NCI-H146 treated with DMSO at 0.1 percent for 48 hours (cell line): Measurements from ENCODE around the gene GADD45G.

ENCODE experiments used
- DNase-seq: peaks from one replicate; lab custom pipeline; 2025; ENCODE audit not compliant: unreplicated experiment; lab: John Stamatoyannopoulos, UW

The GADD45G gene

GRCh38 chr9:89604729-89605464, at the start of gene GADD45G:
Gene GADD45G (plus strand): TSS chr9:89605012. CDS start chr9:89605122, 110 bp downstream.
- DNase-seq, result peak; percentile 84

GRCh38 chr9:89555036-89555415, 49.8 kb upstream of the GADD45G start:
- DNase-seq, result no peak

GRCh38 chr9:89555451-89556375, 49.1 kb upstream of the GADD45G start:
- no peak for DNase-seq

DNA sequence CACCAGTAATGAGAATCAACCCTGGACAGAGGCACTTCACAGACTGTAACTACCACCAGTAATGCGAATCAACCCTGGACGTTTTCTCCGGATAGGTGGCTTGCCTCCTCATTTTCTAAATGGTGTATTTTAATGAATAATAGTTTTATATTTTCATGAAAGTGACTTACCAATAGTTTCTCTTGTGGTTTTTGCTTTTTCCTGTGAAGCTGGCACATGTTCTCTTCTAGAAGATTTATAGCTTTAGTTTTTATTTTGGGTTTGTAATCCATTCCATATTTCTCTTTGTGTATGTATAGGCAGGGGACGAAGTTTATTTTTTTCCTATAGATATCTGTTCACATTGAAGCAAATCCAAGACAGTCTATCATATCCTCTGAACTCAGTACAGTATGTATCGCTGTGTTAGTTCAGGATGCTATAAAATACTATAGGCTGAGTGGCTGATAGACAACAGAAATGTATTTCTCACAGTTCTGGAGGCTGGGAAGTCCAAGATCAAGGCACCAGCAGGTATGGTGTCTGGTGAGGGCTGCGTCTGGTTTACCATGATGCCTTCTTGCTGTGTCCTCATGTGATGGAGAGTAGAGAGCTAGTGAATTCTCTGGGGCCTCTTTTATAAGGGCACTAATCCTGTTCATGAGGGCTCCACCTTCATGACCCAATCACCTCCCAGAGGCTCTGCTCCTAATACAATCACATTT, 46.5 kb upstream of the GADD45G start:
- no peak for DNase-seq

DNA sequence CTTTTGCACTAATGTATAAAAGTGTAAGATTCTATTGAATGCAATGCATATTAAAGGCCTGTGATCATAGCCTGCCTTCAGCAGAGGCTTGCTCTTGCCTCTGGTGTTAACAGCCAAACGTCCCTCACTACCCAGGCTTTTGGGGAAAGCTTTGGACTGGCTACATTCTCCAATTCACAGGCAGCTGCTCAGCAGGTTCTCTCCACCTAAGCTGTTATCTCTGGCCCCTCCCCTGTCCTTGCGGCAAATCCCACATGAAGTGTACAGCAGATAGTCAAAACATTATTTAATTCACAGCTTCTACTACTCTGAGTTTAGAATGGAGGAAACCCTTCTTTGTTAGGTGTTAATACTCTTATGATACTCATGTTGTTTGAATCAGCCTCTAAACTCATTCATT, 45.9 kb upstream of the GADD45G start:
- no peak for DNase-seq

- DNase-seq, result no peak
Measured at GRCh38 chr9:89562186-89562814, 42.5 kb upstream of the GADD45G start.

DNA sequence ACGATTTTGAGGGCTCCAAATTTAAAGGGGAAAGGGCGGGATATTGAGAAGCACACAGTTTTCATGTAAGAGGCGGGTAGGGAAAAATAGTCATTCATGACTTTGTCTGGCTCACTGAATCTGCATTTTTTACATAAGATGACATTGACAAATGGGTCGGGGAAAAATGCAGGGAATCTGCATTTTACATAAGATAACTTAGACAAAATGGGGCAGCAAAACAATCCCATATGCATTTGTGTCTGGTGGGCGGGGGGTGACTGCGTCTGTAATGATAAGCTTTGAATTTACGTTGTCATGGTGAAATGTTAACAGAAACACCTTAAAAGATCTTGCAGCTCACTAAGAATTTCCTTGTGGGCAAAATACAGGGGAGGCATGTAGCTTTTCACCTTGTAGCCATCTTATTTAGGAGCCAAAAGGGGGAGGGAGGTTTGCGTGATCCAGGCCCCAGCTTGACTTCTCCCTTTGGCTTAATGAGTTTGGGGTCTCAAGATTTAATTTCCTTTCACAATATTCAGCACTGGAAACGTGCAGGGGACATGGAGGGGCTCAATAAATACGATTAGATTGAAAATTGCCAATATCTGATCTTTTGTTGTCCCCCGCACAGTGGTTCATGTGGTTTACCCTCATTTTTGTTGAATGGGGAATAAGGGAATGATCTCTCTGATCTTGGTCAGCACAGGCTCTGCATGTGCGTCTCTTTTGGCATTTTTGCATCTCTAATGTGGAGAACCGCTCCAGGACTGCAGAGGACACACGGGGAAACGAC, 41.1 kb upstream of the GADD45G start:
- no peak for DNase-seq

- DNase-seq, result peak; percentile 88
Measured at GRCh38 chr9:89564346-89564878, 40.4 kb upstream of the GADD45G start.

DNA sequence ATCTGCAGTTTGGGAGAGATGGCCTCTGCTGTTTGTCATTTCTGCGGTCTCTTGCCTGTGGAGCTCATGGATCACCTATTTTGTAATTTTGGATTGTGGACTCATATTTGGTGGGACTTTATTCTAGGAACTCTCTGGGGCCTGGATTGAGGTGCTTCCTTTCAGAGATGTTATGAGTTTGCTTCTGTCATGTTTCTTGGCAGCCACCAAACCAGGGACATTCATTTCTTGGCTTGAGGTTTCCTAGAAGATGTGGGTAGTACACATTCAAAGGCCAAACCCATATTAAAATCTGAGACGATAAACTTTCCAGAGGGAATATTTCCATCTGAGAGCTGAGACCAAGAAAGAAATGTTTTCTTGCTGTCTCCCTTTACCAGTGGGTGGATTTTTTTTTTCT, 37.2 kb upstream of the GADD45G start:
- DNase-seq, result no peak

GRCh38 chr9:89574309-89574708, 30.5 kb upstream of the GADD45G start:
- no peak for DNase-seq

GRCh38 chr9:89576404-89576839, 28.4 kb upstream of the GADD45G start:
- peak; percentile 3 for DNase-seq

DNA sequence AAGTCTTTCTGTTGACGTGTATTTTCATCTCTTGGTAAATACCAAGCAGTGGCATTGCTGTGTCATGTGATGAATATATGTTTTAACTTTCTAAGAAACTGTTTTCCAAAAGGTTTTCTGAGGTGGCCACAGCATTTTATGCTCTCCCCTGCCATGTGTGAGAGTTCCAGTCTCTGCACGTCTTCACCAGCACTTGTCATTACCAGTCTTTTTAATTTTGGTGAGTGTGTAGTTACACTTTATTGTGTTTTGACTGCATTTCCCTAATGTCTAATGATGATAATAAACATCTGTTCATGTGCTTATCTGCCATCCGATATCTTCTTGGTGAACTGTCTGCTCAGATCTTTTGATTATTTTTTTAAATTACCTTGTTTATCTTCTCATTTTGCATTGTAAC, 27.4 kb upstream of the GADD45G start:
- DNase-seq, result no peak

DNA sequence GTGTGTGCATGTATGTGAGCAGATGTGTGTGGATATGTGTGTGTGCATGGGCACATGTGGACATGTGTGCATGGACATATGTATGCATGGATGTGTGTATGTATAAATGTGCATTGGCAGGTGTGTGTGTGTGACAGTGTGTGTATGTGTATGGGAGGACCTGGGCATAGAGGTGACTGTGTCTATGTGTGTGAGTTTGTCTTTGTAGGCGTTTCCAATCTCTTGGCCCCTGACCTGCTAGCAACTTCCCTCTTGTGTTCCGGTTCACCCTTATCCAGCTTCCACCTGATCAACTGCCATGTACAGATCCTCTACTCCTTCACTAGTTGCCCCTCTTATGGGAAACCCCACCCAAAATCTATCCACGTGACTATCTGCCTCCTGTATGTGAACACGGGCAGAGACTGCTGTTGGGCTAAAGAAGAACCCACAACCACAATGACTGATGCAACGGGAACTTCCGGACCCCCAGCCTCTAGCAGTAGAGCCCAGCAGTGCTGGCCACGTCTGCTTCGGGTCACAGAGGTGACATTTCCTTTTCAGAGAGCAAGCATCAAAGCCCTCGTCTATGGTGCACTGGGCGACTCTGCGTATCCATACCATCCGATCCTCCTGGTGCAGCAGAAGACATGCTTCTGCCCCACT, 24.9 kb upstream of the GADD45G start:
- DNase-seq, result no peak

DNA sequence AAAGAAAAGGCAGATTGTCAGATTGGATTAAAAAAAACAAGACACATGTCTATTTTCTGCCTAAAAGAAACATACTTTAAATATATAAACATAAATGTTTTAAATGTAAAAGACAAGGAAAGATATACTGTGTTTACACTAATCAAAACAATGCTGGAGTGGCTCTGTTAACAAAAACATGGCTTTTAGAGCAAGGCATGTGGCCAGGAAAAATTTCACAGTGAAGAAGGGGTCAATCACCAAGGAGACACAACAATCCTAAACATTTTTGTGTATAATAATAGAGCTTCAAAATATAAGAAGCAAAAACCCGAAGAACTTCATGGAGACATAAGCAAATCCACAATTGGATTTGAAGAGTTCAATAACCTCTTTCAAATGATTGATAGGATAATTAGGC, 18.5 kb upstream of the GADD45G start:
- DNase-seq, result no peak

DNA sequence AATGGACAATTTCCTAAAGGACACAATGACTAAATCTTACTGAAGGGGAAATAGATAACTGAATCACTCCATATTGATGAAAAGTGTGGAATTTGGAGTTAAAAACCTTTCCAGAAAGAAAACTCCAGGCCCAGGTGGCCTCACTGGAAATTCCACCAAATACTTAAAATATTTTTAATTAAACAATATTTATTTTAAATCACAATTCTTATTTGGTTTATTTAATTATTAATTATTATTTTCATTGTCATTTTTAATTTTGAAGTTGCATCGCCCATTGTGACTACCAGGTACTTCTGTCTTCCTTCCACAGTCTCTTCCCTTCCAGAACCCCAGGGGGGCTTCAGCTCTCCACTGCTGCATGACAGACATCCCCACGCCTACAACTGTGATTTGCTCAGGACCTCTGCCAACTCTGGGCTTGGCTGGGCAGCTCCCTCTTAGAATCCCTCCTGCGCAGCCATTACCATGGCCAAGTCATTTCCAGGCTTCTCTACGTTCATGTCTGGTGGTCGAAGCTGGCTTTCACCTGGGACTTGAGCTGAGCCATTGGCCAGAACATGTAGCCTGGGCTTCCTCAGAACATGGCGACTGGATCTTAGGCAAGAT, 16.4 kb upstream of the GADD45G start:
- no peak for DNase-seq

DNA sequence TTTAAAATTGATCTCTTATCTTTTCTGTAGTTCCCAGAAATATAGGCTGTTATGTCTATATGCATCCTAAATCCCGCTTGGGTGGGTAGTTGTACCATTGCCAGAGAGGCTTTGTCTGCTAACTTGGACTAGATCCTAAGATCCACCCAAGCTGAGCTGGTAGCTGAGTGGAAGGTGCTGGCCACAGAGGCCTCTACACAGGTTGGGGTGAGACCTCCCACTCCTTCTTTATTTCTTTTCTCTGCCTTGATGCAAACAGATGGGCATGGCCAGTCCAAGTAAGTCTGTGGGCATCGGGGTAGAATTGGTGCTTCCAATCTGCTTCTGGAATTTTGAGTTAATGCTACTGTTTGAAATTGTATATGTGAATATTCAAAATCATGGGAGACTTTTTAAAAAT, 14.4 kb upstream of the GADD45G start:
- DNase-seq, result no peak

GRCh38 chr9:89591274-89592212, 13.3 kb upstream of the GADD45G start:
- DNase-seq, result no peak

- no peak for DNase-seq
Measured at GRCh38 chr9:89592213-89592815, 12.5 kb upstream of the GADD45G start.
